NOMO-1 treated with dmso at 0.1 percent for 144 hours (cell line): ENCODE results near the gene KCNQ1.

Source experiments
- DNase-seq: peaks from one replicate; lab custom pipeline; 2025; ENCODE audit not compliant: unreplicated experiment; lab: John Stamatoyannopoulos, UW

Gene KCNQ1

DNA sequence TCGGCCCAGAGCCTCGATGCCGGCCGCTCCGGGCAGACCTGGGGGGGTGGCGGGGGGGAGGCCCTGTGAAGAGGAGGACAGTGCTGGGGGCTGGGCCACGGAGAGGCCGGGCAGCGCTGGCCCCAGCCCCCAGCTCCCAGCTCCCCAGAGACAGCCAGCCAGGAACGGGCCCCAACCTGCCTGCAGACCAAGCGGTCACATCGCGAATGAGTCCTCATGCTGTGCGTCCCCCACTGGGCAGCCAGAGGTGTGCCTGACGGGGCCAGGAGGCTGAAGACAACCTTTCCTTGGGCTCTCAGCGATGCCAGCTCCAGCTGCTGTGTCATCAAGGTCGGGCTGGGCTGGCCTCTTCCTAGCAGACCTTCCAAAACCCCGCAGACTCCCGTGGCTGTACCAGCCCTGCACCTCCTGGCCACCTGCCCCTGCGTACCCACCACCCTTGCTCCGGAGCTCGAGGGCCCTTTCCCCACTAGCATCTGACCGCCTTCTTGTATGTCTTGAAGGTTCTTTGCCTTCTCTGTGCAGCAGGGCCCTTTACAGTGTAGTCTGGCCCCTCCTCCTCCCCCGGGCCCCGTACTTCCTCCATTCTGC, 352.4 kb downstream of the KCNQ1 start:
- no peak for DNase-seq

DNA sequence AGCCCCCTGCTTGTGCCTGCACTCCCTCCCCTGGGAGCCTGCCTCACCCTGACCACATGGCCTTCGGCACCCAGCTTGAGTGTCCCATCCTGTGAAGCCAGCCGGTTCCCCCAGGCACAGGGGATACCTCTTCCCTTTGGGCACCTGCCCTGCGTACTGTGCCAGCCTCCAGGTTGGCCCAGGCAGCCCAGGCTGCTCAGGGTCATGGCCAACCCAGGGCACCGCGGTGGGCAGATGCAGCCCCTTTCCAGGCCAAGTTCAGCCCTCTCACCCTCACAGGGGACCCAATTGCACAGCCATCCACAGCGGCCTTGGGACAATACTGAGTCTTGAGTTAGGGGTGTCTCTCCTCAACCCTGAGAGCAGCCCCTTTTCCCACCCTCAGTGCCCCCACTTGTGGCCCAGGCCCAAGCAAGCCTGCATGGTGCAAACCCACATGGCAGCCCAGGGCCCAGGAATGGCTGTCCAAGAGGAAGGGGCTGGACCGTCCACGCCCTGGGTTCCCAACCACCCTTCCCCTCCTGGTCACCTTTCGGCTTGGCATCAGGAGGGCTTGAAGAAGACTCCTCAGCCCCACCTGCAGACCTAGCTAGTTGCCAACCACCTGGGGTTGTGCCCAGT, 353.0 kb downstream of the KCNQ1 start:
- no peak for DNase-seq

DNA sequence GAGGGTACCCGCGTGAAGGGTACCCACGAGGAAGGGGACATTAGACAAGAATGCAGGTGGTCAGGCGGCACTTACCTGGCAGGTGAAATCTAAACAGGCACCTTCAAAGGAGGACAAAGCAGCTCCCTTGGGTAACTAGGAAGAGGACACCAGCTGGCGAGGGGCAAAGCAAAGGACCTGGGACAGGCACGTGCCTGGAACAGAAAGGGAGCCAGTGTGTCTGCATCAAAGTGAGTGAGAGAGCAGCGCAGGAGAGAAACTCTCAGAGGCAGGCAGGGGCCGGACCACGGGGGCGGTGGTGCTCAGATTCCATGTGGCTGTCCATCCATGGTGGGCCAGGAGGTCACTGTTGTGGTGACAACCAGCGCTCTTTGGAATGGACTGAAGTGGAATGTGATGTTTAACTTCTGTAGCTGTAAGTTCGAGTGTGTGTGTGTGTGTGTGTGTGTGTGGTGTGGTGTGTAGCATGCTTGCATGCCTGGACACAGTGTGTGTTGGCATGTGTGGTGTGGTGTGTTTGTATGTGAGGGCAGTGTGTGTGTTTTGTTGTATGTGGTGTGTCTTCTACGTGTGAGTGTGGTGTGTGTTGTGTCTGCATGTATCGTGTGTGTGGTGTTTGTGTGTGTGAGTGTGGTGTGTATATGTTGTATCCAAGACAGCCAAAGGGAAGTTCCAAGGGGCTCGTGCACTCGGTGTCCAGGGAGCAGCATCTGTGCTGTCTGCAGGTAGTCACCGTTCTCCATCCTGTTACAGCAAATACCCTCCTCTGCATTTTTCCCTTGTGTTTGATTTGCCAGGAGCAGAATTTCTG, 354.3 kb downstream of the KCNQ1 start:
- no peak for DNase-seq

DNA sequence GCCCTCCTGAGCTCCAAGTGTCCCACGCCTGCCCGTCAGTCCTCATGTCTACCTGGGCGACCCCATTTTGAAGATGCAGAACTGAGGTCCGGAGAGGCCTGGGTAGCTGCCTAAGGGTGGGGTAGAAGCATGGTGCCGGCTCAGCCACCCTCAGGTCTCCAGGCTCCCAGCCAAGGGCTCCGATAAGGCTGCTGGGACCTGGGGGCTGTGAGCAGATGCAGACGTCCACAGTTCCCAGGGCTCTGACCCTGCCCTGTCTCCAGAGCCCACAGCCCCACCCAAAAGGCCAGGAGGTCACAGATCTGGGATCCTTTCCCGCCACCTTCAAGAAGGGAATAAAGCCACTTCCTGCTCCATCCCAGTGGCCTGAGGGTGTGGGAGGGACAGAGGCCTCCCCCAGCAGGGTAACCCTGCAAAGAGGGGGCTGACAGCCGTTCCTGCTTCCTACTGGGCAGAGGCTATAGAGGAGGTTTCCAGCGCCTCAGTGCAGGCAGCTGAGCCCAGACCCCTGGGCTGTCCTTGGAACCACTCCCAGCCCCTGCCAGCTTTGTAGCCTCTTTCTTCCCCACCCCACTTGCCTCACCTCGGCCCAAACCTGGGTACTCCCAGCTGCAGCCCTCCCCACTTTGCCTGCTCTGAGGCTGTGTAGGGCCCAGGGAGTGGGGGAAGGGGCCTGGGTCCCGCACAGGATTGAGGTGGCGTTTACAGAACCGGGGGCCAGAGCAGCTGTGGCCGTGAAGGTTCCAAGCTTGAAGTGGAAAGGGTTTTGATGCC, 355.3 kb downstream of the KCNQ1 start:
- DNase-seq = no peak

DNA sequence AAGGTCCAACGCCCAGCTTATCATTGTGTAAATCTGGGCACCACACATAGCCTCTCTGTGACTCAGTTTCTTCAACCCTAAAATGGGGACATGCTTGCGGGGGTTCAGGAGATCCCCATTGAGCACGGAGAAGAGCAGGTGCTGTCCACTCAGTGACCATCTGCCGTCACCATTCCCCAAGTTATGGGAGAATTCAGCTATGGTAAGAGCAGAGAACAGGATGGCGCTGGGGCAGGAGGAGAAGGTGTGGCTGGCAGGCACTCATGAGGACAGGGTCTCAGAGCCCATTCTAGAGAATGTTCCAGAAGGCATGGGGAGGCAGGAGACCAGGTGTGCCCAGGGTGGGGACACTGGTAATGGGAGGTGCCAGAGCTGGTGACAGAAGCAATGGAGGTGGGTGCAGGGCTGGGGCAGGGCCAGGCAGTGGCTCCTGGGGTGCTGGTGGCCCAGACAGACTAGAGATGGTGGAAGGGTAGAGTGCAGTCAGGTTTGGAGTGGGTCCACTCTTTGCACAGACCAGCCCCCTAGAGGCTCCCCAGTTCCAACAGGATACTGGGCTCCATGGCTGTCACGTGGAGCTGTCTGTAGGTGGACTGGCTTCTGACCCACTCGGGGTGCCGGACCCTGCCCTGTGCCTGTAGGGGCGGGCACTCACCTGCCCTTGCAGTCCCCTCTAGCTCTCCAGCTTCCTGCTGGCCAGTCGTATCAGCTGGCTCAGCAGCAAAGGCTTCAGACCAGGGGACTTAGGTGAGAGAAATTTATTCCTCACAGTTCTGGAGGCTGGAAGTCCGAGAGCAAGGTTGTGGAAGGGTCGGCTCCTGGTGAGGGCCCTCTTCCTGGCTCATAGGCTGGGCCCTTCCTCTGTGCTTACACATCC, 356.1 kb downstream of the KCNQ1 start:
- DNase-seq = no peak

DNA sequence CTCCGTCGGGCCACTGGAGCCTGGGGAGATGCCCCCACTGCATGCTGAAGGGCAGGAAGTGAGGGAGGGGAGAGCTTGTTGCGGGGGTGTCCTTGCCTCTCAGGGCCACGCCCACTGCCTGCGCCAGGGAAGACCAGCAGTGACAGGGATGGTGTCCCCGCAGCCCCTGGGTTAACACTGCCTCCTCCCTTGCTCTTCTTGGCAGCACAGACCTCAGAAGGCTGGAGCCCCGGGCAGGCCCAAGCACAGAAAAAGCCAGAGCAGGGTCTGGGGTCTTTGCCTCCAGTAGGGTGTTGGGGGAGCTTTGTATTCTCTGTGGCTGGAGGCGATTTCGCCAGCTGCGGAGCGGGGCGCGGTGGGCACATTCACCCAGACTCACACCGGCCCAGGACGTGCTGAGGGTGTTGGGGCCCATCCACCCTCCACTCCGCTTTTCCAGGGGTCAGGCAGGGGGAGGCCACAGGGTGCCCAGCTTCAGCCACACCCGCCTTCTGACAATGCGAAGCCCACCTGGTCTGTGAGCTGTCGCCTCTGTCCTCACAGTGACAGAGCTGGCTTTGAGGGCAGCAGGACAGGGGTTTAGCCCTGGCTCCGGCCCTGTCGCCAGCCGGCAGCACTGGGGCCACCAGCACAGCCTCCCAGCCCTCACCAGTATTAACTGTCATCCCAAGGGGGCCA, 357.0 kb downstream of the KCNQ1 start:
- DNase-seq = no peak

DNA sequence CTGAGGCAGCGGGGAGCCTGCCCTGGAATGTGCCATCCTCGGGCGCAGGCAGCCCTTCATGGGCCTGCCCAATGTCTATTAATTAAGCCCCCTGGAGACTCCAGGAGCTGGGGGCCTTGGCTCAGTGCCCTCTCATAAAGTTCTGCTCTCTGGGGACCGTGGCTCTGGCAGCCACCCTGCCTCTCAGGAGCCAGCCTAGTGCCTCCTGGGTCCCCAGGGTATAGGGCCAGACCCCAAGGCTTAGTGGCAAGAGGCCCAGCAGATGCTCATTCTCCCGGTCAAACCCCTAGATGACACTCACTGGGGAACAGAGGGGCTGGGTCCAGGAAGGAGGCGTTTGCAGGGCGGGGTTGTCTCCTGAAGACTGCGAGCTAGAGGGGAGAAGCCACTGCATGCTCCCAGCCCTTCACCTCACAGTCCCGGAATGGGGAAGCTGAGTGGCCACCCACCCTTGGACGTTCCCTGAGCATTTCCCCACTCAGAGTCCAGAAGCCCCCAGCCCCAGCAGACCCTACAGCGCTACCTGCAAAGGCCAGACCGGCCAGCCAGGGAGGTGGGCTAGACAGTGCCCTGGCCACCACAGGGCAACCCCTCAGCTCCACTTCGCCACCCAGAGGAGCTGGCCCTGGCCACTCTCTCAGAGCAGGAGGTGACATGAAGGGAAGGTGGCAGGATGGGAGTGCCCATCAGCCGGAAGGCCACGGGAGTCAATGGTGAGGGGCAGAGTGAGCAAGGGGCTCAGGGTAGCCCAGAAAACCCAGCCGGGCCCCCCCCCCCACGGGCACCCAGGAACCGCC, 357.8 kb downstream of the KCNQ1 start:
- DNase-seq = no peak

DNA sequence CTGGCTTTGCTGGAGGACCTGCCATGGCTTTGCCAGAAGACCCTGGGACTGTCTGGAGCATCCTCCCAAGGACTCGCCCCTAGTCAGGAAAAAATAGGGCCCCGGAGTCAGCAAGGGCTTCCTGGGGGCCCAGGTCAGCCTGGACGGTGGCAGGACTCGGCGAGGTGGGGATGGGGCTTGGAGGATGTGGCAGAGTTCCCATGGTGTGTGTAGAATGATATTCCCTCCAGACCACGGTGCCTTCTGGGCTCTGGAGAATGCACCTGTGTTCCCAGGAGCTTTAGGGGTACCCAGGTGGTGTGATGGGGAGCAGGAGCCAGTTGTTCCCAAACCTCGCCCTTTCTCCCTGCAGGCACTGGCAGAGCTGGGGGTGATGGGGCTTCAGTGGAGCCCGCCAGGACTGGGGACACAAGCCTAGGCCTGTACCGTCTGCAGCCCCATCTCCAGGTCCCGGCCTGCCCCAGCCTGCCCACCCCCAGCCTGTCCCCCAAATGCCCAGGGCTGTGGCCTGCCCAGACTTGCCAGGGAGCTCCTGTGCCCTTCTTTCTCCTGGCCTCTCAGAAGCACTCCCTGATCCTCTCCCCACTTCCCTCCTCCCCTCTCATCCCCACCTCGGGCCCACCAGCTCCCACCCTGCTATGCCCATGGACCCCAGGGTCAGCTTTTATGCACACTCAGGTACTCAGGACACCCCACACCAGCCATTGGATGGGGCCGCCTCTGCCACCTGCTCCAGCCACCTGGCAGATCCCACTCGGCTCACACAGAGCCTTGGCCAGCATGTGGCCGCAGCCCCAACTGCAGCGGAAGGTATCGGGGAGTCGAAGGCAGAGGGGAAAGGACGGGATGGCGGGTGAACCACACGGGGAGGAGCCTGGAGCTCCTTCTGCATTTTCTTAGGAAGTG, 358.6 kb downstream of the KCNQ1 start:
- no peak for DNase-seq

DNA sequence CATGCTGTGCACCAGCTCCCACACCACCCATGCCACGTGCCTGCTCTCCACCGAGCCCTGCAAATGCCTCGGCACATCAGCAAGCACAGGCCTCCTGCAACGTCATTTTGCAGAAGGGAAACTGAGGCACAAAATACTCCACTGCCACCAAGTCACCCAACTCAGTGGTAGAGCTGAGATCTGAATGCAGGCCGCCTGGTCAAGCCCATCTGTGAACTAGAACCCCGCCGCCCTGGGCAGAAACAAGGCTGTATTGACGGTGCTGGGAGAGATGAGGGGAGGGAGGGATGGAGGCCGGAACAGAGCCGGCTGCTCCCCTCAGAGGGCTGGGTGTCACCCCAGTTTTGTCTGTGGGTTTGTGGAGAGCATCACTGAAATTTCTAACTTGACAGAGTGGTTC, 359.4 kb downstream of the KCNQ1 start:
- DNase-seq = no peak

DNA sequence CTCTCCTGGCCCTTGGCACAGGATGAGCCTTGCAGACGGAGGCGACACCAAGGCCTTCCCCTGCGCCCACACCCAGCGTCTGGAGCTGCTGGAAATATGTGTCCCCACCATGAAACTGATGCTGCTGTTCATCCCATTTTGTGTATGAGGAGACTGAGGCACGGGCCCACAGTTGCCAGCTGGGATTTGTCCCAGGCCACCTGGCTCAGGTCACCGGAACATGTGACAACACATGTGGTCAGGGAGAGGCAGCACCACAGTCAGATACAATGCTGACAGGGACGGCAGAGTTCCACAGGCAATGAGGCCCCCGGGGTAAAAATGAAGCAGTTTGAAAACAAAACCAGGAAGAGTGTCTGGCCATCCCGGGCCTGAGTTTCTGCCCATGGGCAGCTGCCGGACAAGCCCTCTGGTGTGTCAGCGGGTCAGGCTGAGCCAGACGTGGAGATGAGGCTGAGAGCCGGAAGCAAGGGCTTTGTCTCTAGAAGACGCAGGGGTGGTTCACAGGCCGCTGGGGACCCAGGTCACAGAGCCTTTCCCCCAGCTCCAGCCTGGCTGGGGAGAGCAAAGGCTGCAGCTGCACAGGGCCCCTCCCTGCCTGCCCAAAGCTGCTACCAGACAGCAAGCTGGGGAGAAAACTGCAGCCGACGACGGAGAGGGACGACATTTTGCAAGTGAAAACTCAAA, 360.0 kb downstream of the KCNQ1 start:
- DNase-seq = no peak

DNA sequence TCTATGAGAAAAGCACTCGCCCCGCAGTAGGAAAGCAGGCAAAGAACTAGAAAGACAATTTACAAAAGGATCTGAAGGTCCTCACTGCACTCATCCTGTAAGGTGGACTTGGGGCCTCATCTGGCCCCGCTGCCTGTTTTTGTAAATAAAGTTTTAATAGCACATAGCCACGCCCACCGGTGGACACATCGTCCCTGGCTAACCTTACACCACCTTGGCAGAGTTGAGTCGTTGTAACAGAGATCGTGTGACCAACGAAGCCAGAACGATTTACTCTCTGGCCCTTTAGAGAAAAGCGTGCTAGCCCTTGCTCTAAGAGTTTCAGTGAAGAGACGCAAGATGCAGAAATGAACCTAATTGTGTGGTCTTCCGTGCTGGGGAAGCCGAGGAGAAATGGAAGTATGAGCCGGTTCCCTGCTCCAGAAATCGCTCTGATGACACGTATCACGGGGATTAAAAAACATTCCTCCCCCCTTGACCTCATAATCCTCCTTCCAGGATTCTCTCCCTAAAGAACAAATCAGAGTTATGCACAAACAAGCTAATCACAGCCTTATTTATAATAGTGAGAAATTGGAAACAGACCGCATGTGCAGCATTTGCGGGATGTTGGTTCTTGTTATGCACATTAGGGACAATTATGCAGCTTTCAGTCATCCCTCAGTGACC, 360.7 kb downstream of the KCNQ1 start:
- no peak for DNase-seq

DNA sequence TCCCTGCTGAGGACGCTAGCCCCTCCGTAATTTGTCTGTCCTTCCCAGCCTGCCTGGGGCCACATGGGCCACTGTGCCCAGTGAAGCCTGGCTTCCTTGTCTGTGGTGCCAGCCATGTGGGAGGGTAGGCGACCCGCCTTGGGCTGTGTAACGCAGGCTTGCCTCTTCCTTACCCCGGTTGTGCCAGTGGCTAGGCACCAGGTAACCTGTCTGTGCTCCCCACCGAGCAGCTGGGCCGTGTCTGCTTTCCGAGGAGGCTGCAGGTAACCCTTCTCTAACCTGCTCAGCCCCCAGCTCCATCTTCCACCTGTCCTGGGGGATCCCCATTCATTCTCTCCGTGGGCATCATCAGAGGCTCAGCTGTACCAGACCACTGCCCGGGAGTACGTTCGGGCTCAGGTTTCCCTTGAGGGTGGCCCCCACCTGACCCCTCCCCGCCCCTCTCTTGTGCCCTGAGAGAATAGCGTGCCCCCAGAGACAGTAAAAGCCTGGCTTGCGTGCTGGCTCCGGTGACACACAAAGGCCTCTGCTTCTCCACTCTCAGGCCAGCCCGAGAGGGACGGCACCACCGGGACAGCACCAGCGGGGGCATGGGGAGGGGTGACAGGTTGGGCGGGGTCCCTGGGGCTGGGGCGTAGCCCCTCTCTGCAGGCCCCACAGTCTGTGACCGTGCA, 361.7 kb downstream of the KCNQ1 start:
- no peak for DNase-seq

DNA sequence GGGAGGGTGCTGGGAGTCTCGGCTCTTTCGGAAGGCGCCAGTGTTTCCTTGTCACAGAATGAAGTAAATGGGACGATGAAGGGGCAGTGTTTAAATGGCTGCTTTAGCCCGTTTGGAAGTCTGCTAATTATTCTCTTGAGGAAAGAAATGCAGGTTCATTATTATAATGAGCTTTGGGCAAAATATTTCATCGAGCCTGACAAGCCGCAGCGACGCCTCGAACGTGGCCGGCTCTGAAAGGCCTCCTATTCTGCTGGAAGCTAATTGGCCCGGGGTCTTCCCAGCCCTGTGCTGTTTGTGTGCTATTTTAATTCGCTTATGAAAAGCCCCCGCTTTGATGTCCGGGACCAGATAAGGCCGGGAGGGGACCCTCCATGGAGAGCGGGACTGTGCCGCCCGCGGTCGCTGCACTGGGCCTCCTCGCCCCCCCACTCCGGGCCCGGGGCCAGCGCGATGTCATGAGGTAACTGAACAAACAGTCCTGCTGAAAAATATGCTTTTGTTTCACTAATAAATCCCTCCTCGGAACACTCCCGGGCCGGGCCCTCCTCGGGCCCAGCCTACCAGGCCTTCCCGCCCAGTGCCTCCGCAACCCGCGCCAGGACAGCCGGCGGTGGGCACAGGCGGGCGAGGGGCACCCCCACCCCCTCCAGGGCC, 362.3 kb downstream of the KCNQ1 start:
- DNase-seq = no peak

DNA sequence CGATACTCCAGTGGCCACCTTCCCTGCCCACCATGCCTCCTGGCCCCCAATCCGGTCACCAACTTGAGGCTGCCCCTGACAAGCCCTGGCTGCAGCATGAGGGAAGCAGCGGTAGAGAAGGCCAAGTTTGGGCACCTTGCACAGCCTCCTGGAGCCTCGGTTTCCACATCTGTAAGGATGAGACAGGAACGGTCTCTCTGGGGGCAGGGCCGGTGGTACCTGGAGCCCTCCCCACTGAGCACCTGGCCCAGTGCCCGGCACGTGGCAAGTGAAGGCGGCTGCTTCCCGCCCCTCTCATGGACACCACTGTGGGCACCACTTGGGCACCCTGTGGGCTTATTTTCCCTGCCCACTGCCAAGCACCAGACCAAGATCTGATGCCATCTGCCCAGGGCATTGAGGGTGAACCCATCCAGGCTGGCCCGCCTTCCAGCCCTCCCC, 363.0 kb downstream of the KCNQ1 start:
- no peak for DNase-seq

DNA sequence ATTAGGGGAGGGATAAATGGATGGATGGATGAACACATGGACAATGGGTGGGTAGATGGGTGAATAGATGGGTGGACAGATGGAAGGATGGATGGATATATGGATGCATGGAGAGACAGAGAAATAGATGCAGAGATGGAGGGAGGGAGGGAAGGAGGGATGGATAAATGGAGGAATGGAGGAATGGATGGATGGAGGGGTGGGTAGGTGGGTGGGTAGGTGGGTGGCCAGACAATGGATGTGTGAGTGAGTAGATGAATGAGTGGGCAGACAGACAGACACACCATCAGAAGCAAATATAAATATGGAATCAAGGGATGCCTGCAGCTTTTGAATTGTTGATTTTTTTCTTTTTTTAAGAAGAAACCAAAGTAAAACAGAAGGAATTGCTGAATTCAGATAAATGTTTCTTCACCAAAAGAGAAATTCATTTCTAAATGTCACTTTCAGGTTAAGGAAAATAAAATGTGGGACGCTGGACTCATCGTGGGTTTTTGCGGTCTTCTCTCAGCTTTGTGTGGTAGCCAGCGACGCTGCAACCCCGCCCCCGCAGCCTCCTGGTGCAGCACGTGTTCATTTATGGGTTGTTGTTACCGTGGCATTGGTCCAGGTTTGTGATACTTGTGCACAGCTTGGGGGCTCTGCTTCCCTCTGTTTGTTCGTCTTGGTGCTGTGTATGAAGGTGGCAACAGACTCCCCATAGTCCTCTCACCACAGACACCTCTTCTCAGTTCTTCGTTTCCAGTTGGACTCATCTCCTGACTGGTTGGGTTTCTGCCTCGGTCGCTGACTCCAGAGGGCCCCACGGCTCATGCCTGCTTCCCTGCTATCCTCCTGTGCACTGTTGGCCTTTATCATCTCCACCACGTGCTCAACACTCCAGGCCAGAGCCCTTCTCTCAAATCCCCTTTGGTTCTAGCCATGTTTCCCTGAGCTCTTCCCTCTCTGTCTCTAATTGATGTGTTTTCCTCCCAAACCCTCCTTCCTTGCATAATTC, 364.3 kb downstream of the KCNQ1 start:
- no peak for DNase-seq
